Measurements from ENCODE around the gene SV2B.

DNA sequence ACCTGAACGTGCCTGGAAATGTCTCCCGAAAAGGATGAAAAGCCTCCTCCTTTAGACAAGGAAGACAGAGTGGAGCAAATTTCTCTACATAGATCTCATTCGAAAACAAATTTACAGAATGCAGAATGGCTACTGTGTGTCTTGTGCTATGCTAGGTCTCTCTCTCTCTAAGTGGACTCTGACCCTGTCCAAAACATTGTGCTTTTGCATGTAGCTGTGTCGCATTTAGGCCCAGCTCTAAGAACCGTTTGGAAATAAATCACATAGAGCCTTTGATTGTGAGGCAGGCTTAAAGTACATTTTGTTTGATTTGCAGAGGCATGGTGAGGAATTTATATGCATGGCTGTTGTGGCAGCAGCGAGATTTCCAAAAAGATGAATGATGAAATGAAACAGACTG lies 198.0 kb downstream of the SV2B start:
- TF ChIP-seq EZH2 (IDR thresholded peaks at IDR 0.05) (no peak), POLR2AphosphoS5 (IDR thresholded peaks at IDR 0.05; ENCODE audit: borderline replicate concordance, low read depth, low read length) (no peak)

Measured in SK-N-MC (cell line).